Suprapubic skin (tissue), 4 donors: ENCODE data around the gene PPIL3. TPM values are rescaled to one million over a fixed set of nuclear protein-coding genes. Genes with fewer than 3 reads are reported as not detected.

Experiments used
- DNase-seq, 2 donors: peaks; one replicate each; pipeline ENCODE4 v3.0.0-alpha.2; 2019; ENCODE audit warnings: low spot score in 2 of 2
- H3K27ac ChIP-seq: fragments of 200-600 bp; sonication (generic); one replicate; pipeline ENCODE4 v1.5.1; 2019
- H3K27me3 ChIP-seq: fragments of 200-600 bp; sonication (generic); one replicate; pipeline ENCODE4 v1.5.1; 2019
- H3K36me3 ChIP-seq: fragments of 200-600 bp; sonication (generic); one replicate; pipeline ENCODE4 v1.5.1; 2019
- H3K4me1 ChIP-seq: fragments of 200-600 bp; sonication (generic); one replicate; pipeline ENCODE4 v1.5.1; 2019
- H3K4me3 ChIP-seq: fragments of 200-600 bp; sonication (generic); one replicate; pipeline ENCODE4 v1.5.1; 2019; ENCODE audit warnings: mild to moderate bottlenecking
- H3K9me3 ChIP-seq: fragments of 200-600 bp; sonication (generic); one replicate; pipeline ENCODE4 v1.5.1; 2019
- EP300 ChIP-seq: sonication (generic); formaldehyde crosslinking; IDR thresholded peaks from one replicate; pipeline ENCODE4 v1.6.1; 2017; ENCODE audit warnings: antibody characterized with exemption
- POLR2A ChIP-seq, 2 donors: fragments of 450-650 bp; IDR thresholded peaks; one replicate each; pipeline ENCODE4 v1.6.1; 2017; ENCODE audit warnings: antibody characterized with exemption in 2 of 2, mild to moderate bottlenecking in 2 of 2, moderate library complexity in 2 of 2
- POLR2AphosphoS5 ChIP-seq, 3 donors: sonication (generic); formaldehyde crosslinking; IDR thresholded peaks; one replicate each; pipeline ENCODE4 v1.6.1; 2017; ENCODE audit warnings: antibody characterized with exemption in 3 of 3
- WGBS: methylation state at CpG from one replicate; pipeline ENCODE4 v1.1.5; 2018; 5-methylcytosine and 5-hydroxymethylcytosine counted together
- total RNA-seq, 4 donors: library from RNA; depleted of rRNA; stranded (reverse); fragments of >200 nt; gene quantifications; one replicate each; pipeline ENCODE4 v1.1.0, GENCODE V29; 2016
- TF ChIP-seq, protein P1 (sequence below), 2 donors: fragments of 200-600 bp in 1 of 2; fragments of 450-650 bp in 1 of 2; sonication (generic) in 1 of 2; IDR thresholded peaks; one replicate each; pipeline ENCODE4 v1.5.1; 2016 to 2019; ENCODE audit warnings: antibody characterized with exemption in 2 of 2, mild to moderate bottlenecking in 1 of 2, moderate library complexity in 1 of 2

The PPIL3 gene
- 10 to 100 TPM; 17.4 to 75.8 (median 22.5) TPM for total RNA-seq

DNA sequence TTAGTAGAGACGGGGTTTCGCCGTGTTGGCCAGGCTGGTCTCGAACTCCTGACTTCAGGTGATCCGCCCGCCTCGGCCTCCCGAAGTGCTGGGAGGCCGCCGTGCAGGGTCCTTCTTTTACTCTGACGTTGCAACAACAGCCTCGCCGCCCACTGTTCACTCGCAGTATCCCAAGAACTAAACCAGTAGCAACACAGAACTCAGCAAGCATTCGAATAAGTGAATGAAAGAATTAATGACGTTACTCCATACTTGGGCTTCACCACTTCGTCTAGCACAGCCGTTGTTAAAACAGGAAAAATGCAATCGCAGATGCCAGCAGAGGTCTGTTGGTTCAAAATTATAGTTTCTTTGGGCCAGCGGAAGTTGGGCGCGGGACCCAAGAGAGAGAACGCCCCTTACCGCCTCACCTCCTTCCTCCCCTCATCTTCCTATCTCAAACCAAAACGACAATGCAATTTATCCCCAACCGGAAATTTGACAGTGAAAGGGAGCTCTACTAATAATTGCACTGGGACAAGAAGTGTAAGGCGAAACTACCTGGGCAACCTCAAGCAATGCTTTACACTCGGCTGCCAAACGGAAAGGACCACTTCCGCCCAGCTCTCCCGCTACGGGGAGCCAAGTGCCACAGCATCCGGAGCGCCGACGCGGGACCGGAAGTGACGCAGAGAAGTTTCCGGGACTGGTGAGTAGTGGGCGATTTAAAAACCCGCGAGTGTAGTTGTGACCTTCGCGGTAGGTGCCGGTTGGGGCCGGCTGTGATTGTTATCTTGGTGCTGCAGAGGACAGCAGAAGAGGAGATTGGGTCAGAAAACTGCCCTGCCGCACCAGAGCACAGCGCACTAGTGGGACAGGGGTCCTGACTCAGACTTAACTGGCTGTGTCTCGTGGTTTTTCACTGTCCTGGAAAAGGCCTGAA is at the start of gene PPIL3, which contains the start of gene NIF3L1:
TSS of gene PPIL3 (minus strand) at position 374 of the 922 bp plus-strand sequence. CDS start 1,462 bp downstream, outside the sequence.
TSS of gene NIF3L1 (plus strand) at position 668 of the 922 bp plus-strand sequence. CDS start 2,573 bp downstream, outside the sequence.
- WGBS: under 1% methylated on average over 50 of the region's 50 CpGs
- H3K4me3 ChIP-seq: peak within 1 kb of the TSS; percentile 80
- peaks cover 30% of the 10 kb centered on the region for H3K4me1 ChIP-seq
- H3K9me3 ChIP-seq: no peaks in the 10 kb centered on the region
- peak within 1 kb of the TSS; percentile 97 for H3K27ac ChIP-seq
- H3K36me3 ChIP-seq: peaks cover 25% of the 10 kb centered on the region
- no peak for TF ChIP-seq EP300
- TF ChIP-seq, protein P1, sequence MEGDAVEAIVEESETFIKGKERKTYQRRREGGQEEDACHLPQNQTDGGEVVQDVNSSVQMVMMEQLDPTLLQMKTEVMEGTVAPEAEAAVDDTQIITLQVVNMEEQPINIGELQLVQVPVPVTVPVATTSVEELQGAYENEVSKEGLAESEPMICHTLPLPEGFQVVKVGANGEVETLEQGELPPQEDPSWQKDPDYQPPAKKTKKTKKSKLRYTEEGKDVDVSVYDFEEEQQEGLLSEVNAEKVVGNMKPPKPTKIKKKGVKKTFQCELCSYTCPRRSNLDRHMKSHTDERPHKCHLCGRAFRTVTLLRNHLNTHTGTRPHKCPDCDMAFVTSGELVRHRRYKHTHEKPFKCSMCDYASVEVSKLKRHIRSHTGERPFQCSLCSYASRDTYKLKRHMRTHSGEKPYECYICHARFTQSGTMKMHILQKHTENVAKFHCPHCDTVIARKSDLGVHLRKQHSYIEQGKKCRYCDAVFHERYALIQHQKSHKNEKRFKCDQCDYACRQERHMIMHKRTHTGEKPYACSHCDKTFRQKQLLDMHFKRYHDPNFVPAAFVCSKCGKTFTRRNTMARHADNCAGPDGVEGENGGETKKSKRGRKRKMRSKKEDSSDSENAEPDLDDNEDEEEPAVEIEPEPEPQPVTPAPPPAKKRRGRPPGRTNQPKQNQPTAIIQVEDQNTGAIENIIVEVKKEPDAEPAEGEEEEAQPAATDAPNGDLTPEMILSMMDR (IDR thresholded peaks at IDR 0.05): no peak
- TF ChIP-seq POLR2AphosphoS5 (IDR thresholded peaks at IDR 0.05): peak; percentile 16 to 87 (median 79)
- peak; percentile 29 for TF ChIP-seq POLR2A (IDR thresholded peaks at IDR 0.05)
- no peaks in the 10 kb centered on the region for H3K27me3 ChIP-seq
- DNase-seq: peak; percentile 97 to 98

DNA sequence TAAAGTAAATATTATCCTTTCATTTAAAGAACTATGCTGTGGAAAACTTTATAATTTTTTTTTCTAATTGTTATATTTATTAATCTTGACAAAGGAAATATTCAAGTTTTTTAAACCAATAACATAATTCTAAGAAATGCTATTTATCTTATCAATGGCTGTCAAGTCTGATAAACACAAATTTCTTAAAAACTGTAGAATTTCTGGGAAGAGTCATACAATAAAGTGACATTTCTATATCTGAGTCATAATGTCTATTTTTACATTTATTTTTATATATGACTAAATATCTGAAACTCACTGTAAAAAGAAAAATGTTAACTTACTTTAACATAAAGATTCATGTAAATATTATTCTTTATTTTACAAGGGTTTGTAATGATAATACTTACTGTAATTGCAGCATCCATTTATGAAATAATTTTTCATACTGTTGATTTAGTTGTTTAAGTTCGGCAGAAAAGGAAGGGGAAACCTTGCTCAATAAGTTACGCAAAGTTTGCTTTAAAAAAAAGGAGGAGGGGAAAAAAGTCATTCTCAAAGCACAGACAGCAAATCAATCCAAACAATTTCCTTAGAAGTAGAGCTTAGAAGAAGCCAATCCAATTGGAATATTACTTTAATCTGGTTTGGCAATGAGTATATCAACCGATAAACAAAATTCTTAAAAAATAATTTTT is 42.2 kb upstream of the PPIL3 start:
- no peak overlapping the region for H3K27ac ChIP-seq
- no peaks in the 10 kb centered on the region for H3K4me1 ChIP-seq
- 79% methylated on average over 3 of the region's 3 CpGs for WGBS
- H3K4me3 ChIP-seq: no peak overlapping the region
- TF ChIP-seq, protein P1 (IDR thresholded peaks at IDR 0.05): no peak
- TF ChIP-seq POLR2A (IDR thresholded peaks at IDR 0.05) (no peak), POLR2AphosphoS5 (IDR thresholded peaks at IDR 0.05) (no peak), EP300 (no peak)
- H3K27me3 ChIP-seq: no peaks in the 10 kb centered on the region
- H3K36me3 ChIP-seq: peaks cover 92% of the 10 kb centered on the region
- no peaks in the 10 kb centered on the region for H3K9me3 ChIP-seq
- no peak for DNase-seq

DNA sequence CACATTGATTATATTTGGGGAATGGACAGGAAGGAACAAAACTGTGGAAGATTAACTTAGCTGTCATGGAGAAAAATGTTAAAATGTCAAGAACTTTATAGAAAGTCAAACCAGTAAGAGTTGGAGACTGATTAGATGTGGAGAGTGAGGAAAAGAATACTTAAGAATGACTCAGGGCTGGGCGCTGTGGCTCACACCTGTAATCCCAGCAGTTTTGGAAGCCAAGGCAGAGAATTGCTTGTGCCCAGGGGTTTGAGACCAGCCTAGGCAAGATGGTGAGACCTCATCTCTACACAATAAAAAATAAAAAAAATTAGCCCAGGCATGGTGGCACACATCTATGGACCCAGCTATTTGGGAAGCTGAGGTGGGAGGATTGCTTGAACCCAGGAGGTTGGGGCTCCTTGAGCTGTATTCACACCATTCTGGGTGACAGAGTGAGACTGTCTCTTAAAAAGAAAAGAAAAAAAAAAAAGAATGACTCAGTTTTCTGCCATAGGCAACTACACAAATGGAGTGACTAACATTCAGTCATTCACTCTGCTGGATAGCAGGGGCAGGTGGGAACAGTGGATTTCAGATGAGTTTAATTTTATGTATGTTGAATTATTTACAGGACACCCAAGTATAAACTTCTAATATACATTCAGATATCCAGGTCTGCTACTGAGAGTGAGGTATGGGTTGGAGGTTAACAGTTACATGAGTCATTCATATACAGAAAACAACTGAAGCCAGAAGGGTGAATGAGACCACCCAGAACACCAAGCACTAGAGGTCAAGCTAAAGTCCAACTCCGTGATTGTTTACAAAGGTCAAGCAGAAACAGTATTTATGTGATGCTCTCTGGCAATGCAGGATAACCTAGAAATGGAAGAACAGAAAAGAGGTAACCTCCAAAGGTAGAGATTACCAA is 40.7 kb upstream of the PPIL3 start:
- no peaks in the 10 kb centered on the region for H3K9me3 ChIP-seq
- H3K4me1 ChIP-seq: no peaks in the 10 kb centered on the region
- H3K27ac ChIP-seq: no peak overlapping the region
- TF ChIP-seq POLR2A (IDR thresholded peaks at IDR 0.05) (no peak), POLR2AphosphoS5 (IDR thresholded peaks at IDR 0.05) (no peak), EP300 (no peak)
- TF ChIP-seq, protein P1 (IDR thresholded peaks at IDR 0.05): no peak
- no peaks in the 10 kb centered on the region for H3K27me3 ChIP-seq
- no peak for DNase-seq
- peaks cover 92% of the 10 kb centered on the region for H3K36me3 ChIP-seq
- 90% methylated on average over 2 of the region's 2 CpGs for WGBS
- no peak overlapping the region for H3K4me3 ChIP-seq

DNA sequence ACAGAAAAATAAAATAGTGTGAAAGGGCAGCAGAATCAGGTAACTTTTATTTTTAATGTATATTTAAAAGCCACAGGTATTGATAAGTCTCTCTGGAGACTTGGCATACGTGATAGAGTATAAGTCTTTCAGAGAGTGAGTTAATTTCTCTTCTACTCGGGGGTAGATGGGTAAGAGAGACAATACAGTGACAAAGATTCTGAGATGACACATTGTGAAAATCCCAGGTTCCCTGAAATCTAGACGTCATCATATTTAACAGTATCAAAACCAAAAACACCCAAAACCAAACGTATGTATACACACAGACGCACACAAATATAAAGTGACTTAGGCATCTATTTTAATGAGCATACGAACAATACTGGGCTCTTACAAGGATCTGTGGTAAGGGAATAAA is 33.6 kb upstream of the PPIL3 start:
- Histone ChIP-seq H3K4me1 (no peaks in the 10 kb centered on the region), H3K9me3 (no peaks in the 10 kb centered on the region), H3K27ac (no peak overlapping the region), H3K4me3 (no peak overlapping the region), H3K36me3 (peaks cover 94% of the 10 kb centered on the region), H3K27me3 (no peaks in the 10 kb centered on the region)
- TF ChIP-seq EP300 (no peak), POLR2AphosphoS5 (IDR thresholded peaks at IDR 0.05) (no peak), POLR2A (IDR thresholded peaks at IDR 0.05) (no peak)
- TF ChIP-seq, protein P1 (IDR thresholded peaks at IDR 0.05): no peak
- DNase-seq: no peak
- WGBS: 86% methylated on average over 6 of the region's 6 CpGs
